Effector memory CD8-positive, alpha-beta T cell (primary cell): ENCODE results near the gene SHISAL1.
"Not testable (repeated sequence)": the region's sequence is repeated elsewhere in the genome, so short reads cannot be mapped to it uniquely, and the experiment has no call there.

Experiments
- ATAC-seq: fragments of 150-1000 bp; cut with Tn5 transposase; replicated peaks from 2 replicates; pipeline ENCODE4 v1.10.0; 2021; ENCODE audit warnings: mild to moderate bottlenecking, moderate library complexity
- DNase-seq, 3 experiments: peaks; one replicate each; pipeline ENCODE4 v3.0.0; 2021
- H3K27ac Mint-ChIP-seq, 2 donors: one replicate each; pipeline ENCODE4 v1.8.0; 2022; ENCODE audit warnings: mild to moderate bottlenecking in 2 of 2, mixed read lengths in 2 of 2, moderate library complexity in 2 of 2
- H3K27me3 Mint-ChIP-seq, 2 donors: one replicate each; pipeline ENCODE4 v1.8.0; 2022; ENCODE audit warnings: mixed read lengths in 2 of 2
- H3K36me3 Mint-ChIP-seq: one replicate; pipeline ENCODE4 v1.8.0; 2022; ENCODE audit warnings: mild to moderate bottlenecking, moderate library complexity, mixed read lengths; ENCODE audit not compliant: insufficient read depth
- H3K4me1 Mint-ChIP-seq, 2 donors: one replicate each; pipeline ENCODE4 v1.8.0; 2022; ENCODE audit warnings: low read depth in 2 of 2, mixed read lengths in 2 of 2
- H3K4me3 Mint-ChIP-seq, 2 donors: one replicate each; pipeline ENCODE4 v1.8.0; 2022; ENCODE audit warnings: mild to moderate bottlenecking in 2 of 2, mixed read lengths in 2 of 2, moderate library complexity in 2 of 2
- H3K9me3 Mint-ChIP-seq, 2 donors: one replicate each; pipeline ENCODE4 v1.8.0; 2022; ENCODE audit warnings: mixed read lengths in 2 of 2

The SHISAL1 gene

DNA sequence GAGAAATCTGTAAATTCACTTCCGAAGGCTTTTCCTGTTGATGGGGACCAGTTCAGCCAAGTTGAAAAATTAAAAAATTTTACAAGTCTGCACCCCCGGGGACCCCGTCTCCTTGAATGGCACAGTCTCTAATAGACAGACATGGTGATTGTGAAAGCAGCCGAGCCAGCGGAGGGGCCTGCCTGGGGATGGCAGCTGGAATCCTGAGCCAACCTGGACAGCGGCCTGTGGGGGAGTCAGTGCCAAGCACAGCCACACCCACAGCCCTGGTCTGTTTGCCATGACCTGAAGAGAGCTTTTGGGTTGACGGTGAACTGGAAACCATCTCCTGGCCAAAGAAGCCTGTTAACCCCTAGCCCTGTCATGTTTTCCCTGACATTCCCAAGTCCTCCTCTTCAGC is 67.3 kb downstream of the SHISAL1 start:
- H3K27me3 Mint-ChIP-seq: peaks cover 42 to 75% of the 10 kb centered on the region in 2 donors
- no peak for ATAC-seq
- H3K4me1 Mint-ChIP-seq: no peaks in the 10 kb centered on the region
- DNase-seq: no peak
- no peak overlapping the region for H3K27ac Mint-ChIP-seq
- H3K36me3 Mint-ChIP-seq: peaks cover 2% of the 10 kb centered on the region
- H3K9me3 Mint-ChIP-seq: peaks cover 0 to 2% of the 10 kb centered on the region in 2 donors
- no peak overlapping the region for H3K4me3 Mint-ChIP-seq

DNA sequence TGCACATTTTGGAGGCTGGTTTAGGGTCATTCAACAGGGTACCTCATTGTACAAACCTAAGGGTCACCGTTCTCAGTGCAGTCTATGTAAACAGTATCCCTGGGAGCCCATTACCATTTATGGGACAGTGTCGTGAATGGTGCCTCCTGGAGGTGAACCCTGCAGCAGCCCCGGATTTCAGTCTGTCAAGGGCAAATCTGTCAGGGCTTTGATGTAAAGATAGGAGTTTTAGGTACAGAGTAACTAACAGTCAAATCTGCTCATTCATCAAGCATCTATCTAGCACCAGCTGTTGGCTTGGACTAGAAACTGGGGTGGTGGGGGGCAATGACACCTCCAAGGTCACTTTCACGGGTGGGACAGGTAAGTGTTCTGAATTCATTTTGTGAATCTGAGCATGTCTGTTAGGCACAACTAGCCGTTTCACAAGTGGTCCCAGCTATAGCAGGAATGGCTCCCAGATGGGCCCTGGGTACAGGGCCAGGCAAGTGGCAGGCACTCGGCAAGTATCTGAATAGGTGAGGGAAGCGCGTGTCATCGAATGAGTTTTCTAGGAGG is 68.4 kb downstream of the SHISAL1 start:
- Mint-ChIP-seq H3K27ac (no peak overlapping the region), H3K4me3 (no peak overlapping the region), H3K36me3 (peaks cover 2% of the 10 kb centered on the region), H3K27me3 (peaks cover 42 to 72% of the 10 kb centered on the region in 2 donors), H3K4me1 (no peaks in the 10 kb centered on the region), H3K9me3 (no peaks in the 10 kb centered on the region)
- ATAC-seq (no peak), DNase-seq (no peak)

DNA sequence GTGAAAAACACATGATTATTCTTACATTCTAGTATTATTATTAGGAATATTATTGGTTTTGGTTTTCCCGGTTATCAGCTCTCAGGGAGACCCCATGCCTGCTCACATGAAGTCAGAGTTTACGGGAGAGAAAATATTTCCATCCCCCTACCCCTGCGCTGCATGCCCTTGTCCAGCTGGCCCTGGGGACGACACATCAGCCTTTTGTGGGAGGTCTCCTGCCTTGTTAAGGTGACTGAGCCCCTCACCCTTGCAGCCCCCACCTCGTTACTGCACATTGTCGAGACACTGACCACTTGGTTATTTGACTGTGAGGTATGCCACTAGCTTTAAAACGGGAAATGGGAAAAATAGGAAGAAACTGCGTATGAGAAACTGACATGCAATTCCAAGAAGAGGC is 69.0 kb downstream of the SHISAL1 start:
- no peaks in the 10 kb centered on the region for H3K4me1 Mint-ChIP-seq
- no peaks in the 10 kb centered on the region for H3K9me3 Mint-ChIP-seq
- peaks cover 42 to 72% of the 10 kb centered on the region in 2 donors for H3K27me3 Mint-ChIP-seq
- ATAC-seq: no peak
- H3K36me3 Mint-ChIP-seq: peaks cover 2% of the 10 kb centered on the region
- H3K4me3 Mint-ChIP-seq: no peak overlapping the region
- DNase-seq: no peak
- no peak overlapping the region for H3K27ac Mint-ChIP-seq

DNA sequence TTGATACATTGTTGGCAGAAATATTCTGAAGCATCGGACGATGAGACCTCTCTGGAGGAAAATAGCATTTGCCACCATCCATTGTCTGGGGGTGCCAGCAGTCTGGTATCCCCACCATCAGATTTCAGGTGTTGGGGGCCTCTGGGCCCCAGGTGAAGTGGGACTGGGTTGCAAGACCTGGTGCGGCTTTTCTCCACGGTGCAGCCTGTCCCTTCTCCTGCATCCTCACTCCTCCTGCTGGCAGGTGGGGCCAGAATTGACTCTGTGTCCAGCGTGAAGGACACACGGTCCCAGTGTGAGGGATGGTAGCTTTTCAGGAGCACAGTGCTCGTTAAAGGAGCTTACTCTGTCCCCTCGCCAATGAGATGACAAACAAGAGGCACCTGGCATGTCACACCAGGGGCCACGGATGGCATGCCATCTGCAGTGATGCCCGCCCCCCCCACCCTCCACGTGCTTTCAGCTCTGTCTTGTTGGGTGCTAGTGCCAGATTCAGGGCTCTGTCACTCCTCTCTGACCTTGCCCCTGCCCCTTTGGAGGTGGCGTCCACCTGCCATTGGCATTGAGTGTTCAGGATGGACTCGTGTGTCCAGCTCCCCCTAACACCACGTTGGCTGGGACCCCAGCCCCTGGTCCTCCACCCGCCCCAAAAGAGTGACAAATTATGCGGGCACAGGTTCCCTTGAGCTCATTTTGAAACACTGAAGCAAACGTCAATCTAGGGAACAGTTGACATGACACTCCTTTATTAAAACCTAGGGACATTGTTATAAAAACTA is 69.6 kb downstream of the SHISAL1 start:
- no peaks in the 10 kb centered on the region for H3K9me3 Mint-ChIP-seq
- no peaks in the 10 kb centered on the region for H3K4me1 Mint-ChIP-seq
- DNase-seq (no peak), ATAC-seq (no peak)
- H3K4me3 Mint-ChIP-seq: no peak overlapping the region
- peaks cover 2% of the 10 kb centered on the region for H3K36me3 Mint-ChIP-seq
- no peak overlapping the region for H3K27ac Mint-ChIP-seq
- H3K27me3 Mint-ChIP-seq: peaks cover 41 to 66% of the 10 kb centered on the region in 2 donors

DNA sequence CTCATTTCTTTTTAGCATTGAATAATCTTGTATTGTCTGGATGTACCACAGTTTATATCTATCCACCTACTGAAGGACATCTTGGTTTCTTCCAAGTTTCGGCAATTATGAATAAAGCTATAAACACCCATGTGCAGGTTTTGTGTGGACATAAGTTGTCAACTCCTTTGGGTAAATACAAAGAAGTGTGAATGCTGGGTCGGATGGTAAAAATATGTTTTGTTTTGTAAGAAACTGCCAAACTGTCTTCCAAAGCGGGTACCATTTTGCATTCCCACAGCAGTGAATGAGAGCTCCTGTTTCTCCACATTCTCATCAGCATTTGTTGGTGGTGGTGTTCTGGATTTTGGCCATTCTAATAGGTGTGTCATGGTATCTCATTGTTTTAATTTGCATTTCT is 71.6 kb downstream of the SHISAL1 start:
- H3K36me3 Mint-ChIP-seq, DNase-seq, H3K4me1 Mint-ChIP-seq, ATAC-seq, H3K9me3 Mint-ChIP-seq, H3K27ac Mint-ChIP-seq, H3K4me3 Mint-ChIP-seq: not testable (repeated sequence)
- H3K27me3 Mint-ChIP-seq: peaks cover 36 to 57% of the 10 kb centered on the region in 2 donors

DNA sequence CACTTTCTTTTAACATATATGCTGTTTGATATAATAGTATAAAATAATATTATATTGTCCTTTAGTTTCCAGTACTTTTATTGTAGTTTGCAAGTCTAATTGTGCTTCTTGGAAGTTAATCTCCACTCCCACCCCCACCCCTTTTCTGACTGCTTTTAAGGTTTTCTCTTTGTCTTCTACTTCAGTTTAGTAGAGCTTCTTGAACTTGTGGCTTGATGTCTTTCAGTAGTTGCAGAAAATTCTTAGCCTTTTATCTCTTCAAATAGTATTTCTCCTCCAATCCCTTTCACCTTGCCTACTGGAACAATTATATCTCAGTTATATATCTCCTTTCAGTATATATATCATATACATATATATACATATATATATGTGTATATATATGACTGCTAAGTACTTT is 75.5 kb downstream of the SHISAL1 start:
- ATAC-seq (no peak), DNase-seq (no peak)
- Mint-ChIP-seq H3K4me1 (no peaks in the 10 kb centered on the region), H3K36me3 (no peaks in the 10 kb centered on the region), H3K27me3 (peaks cover 11 to 20% of the 10 kb centered on the region in 2 donors), H3K4me3 (no peak overlapping the region), H3K9me3 (no peaks in the 10 kb centered on the region), H3K27ac (no peak overlapping the region)

DNA sequence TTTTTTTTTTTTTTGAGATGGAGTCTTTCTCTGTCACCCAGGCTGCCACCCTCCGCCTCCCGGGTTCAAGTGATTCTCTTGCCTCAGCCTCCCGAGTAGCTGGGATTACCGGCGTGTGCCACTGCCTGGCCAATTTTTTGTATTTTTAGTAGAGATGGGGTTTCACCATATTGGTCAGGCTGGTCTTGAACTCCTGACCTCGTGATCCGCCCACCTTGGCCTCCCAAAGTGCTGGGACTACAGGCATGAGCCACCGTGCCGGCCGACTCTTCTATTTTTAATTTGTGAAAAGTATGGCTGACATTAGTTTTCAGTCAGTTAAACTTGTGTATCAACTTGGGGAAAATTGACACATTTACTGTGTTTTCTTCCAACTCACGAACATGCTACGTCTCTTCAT is 78.4 kb downstream of the SHISAL1 start:
- not testable (repeated sequence) for H3K4me1 Mint-ChIP-seq, H3K27me3 Mint-ChIP-seq, H3K36me3 Mint-ChIP-seq, H3K4me3 Mint-ChIP-seq, ATAC-seq, DNase-seq, H3K9me3 Mint-ChIP-seq
- peak overlapping the region in 1 of 2 donors; percentile 14 for H3K27ac Mint-ChIP-seq

DNA sequence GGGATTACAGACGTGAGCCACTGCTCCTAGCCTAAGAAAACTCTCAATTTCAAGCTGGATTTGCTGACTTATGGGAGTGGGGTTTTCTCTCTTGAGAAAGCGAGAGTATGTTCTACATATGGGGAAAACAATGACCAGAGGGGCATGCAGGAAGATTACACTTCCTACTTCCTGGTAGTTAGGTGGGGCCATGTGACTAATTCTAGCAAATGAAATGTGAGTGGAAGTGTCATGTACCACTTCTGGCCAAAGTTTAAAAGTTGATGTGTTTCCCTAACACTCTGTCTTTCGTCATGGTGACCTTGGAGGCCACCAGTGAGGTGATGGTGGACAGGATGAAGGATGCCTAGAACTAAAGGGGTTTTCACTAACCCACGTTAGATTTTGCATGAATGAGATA is 81.5 kb downstream of the SHISAL1 start:
- no peak overlapping the region for H3K27ac Mint-ChIP-seq

DNA sequence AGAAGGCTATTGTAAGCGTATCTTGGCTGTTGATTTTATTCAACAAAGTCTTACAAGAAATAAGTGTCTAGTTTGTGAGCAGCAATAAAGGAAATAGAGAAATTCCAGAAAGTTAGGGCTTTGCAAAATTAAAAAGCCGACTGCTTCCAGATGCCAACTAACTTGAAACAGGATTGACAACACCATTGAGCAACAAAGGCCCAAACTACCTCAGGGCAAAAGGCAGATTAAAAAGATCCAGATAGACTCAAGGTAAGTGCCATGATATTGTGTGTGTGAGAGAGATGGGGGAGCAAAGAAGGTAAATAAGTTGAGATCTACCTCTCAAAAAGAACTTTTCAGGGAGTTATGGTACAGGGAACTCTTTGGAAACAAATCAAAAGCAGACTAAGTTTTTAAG is 82.9 kb downstream of the SHISAL1 start:
- Mint-ChIP-seq H3K9me3 (peaks cover 0 to 5% of the 10 kb centered on the region in 2 donors), H3K4me3 (no peak overlapping the region), H3K27me3 (peaks cover 28 to 36% of the 10 kb centered on the region in 2 donors)

More for the DNA sequence above, 81.5 kb downstream of the SHISAL1 start:
- H3K4me3 Mint-ChIP-seq: no peak overlapping the region
- no peak for DNase-seq
- ATAC-seq: no peak
- H3K36me3 Mint-ChIP-seq: no peaks in the 10 kb centered on the region
- H3K4me1 Mint-ChIP-seq: no peaks in the 10 kb centered on the region
- peaks cover 0 to 5% of the 10 kb centered on the region in 2 donors for H3K9me3 Mint-ChIP-seq
- H3K27me3 Mint-ChIP-seq: peaks cover 14 to 22% of the 10 kb centered on the region in 2 donors

DNA sequence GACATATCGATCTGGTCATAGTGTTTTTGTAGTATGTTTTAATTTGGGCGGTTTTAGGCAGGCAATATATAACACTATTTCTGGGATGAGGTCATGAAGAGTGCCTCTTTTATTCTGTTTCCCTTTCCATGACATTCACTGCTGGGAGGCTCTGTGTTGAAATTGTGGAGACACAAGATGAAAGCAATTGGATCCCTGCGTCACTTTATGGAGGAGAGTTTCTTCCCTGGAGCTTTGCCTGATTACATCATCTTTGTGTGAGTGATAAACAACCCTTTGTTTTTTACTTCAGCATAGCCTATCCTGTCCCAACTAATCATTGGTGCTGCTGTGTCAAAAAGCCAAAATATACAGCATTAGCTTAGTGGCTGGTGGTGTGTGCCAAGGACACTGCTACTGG is 83.4 kb downstream of the SHISAL1 start:
- no peak for DNase-seq
- H3K9me3 Mint-ChIP-seq: peaks cover 0 to 5% of the 10 kb centered on the region in 2 donors
- ATAC-seq: no peak
- peaks cover 30 to 39% of the 10 kb centered on the region in 2 donors for H3K27me3 Mint-ChIP-seq
- no peak overlapping the region for H3K27ac Mint-ChIP-seq
- no peaks in the 10 kb centered on the region for H3K4me1 Mint-ChIP-seq
- no peaks in the 10 kb centered on the region for H3K36me3 Mint-ChIP-seq
- no peak overlapping the region for H3K4me3 Mint-ChIP-seq

More for the DNA sequence above, 82.9 kb downstream of the SHISAL1 start:
- DNase-seq (no peak), ATAC-seq (no peak)
- H3K36me3 Mint-ChIP-seq: no peaks in the 10 kb centered on the region
- H3K27ac Mint-ChIP-seq: no peak overlapping the region
- no peaks in the 10 kb centered on the region for H3K4me1 Mint-ChIP-seq

DNA sequence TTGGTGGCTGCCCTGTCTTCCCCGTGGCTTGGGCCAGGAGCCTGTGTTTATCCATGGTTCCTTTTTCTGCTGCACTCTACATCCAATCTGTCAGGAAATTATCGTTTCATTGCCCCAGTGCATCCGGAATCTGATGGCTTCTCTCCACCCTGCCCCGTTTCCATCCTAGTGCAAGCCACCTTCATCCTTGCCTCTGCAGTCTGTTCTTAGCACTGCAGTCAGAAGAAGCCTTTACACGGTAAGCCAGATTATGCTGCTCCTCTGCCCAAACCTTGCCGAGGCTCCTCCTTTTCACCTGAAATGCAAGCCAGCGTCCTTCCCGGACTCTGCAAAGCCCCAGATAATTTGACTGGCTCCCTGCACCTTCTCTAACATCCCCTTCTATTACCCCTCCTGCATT is 86.9 kb downstream of the SHISAL1 start:
- H3K27ac Mint-ChIP-seq: no peak overlapping the region
- DNase-seq: no peak
- H3K4me3 Mint-ChIP-seq: no peak overlapping the region
- no peaks in the 10 kb centered on the region for H3K4me1 Mint-ChIP-seq
- peaks cover 2% of the 10 kb centered on the region for H3K36me3 Mint-ChIP-seq
- H3K9me3 Mint-ChIP-seq: peaks cover 0 to 5% of the 10 kb centered on the region in 2 donors
- ATAC-seq: no peak
- peaks cover 48 to 65% of the 10 kb centered on the region in 2 donors for H3K27me3 Mint-ChIP-seq

DNA sequence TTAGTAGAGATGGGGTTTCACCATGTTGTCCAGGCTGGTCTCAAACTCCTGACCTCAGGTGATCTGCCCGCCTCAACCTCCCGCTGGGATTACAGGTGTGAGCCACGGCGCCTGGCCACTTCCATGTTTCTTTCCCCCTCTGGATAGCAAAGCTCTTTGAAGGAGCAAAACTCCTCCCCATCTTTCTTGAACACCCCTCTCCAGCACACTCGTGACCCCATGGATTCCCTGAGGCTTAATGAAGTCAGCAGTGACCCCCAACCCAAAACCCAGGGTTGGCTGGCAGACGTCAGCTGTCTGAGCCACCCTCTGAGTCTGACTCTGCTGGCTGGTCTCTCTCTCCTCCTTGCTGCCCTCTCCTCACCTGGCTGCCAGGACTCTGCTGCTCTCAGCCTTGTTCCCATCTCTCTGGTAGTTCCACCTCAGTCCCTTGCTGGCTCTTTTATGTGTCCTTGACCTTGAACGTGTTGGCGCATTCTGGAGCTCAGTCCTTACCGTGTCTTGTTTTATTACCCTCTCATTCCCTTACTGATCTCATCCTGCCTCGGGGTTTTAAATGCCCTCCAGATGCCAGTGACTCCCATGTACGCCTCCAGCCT is 87.6 kb downstream of the SHISAL1 start:
- ATAC-seq: no peak
- Mint-ChIP-seq H3K9me3 (peaks cover 0 to 5% of the 10 kb centered on the region in 2 donors), H3K27ac (no peak overlapping the region), H3K36me3 (peaks cover 2% of the 10 kb centered on the region), H3K27me3 (peaks cover 48 to 65% of the 10 kb centered on the region in 2 donors), H3K4me1 (no peaks in the 10 kb centered on the region), H3K4me3 (no peak overlapping the region)
- DNase-seq: no peak

DNA sequence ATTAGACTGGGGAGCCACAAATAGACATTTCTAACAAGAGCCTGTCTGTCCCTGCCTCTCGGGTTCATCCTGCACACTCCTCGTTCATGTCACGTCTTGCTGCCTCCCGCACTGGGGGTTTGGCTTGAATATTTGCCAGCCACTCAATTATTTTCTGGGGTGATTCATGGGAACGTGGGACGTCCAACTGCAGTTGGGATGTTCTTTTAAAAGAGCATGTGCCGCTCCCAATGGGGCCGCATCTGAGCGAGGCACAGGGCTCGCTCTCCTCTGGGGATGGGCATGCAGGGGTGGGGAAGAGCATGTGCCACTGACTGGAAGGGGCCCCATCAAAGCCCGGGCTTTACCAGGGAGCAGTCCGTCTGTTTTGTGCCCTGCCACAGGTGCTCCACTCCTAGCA is 88.6 kb downstream of the SHISAL1 start:
- ATAC-seq (no peak), DNase-seq (no peak)
- Mint-ChIP-seq H3K4me1 (no peaks in the 10 kb centered on the region), H3K27me3 (peaks cover 43 to 58% of the 10 kb centered on the region in 2 donors), H3K36me3 (peaks cover 2% of the 10 kb centered on the region), H3K27ac (no peak overlapping the region), H3K9me3 (peaks cover 0 to 3% of the 10 kb centered on the region in 2 donors), H3K4me3 (no peak overlapping the region)
